ENCODE results near the gene INPP1.
A peak's percentile ranks its signal among the peaks of the same experiment; 100 is the strongest.

DNA sequence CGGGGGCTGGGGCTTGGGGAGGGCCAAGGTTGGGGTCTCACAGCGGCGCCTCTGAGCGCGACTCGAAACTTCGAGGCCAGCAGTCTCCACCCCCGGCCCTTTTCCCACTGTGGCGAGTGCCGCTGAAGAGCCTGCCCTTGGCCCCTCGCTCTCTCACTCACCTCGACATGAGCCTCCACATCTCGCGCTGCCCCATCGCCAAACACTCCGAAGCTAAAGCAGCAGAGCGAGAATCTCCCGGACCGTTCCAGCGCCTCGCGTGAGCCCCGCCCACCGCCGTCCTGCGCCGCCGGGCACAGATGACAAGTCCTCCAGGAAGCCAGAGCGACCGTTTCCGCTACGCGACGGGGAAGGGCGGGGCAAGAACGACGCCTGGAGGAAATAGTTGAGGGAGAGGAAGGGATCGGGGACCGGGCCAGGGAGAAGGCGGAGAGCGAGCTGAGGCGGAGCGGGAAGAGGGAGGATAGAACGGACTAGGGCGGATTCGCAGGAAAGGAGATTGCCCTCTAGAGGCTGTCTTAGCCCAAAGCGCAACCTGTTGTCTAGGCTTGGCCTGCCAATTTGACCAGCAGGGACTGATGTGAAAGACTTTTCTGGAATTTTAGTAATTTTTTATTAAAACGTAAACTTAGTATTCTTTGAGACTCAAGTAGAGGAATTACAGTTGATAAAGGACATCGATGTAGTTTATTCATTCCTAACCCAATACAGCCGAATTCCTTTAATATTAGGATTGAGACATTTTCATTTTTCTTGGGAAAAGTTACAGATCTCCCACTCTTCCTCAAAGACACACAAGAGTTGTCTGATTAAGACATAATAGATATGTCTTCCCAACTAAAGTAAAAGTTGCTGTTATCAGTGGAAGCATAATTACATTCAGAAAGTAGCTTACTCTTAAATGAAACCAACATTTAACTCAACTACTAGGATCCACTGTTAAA lies 23.6 kb upstream of the INPP1 start, which contains the start of gene HIBCH:
- TF ChIP-seq, protein P1, sequence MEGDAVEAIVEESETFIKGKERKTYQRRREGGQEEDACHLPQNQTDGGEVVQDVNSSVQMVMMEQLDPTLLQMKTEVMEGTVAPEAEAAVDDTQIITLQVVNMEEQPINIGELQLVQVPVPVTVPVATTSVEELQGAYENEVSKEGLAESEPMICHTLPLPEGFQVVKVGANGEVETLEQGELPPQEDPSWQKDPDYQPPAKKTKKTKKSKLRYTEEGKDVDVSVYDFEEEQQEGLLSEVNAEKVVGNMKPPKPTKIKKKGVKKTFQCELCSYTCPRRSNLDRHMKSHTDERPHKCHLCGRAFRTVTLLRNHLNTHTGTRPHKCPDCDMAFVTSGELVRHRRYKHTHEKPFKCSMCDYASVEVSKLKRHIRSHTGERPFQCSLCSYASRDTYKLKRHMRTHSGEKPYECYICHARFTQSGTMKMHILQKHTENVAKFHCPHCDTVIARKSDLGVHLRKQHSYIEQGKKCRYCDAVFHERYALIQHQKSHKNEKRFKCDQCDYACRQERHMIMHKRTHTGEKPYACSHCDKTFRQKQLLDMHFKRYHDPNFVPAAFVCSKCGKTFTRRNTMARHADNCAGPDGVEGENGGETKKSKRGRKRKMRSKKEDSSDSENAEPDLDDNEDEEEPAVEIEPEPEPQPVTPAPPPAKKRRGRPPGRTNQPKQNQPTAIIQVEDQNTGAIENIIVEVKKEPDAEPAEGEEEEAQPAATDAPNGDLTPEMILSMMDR (IDR thresholded peaks at IDR 0.05), result peak; percentile 35; the same call in 1 of the 2 replicates
- no peak for TF ChIP-seq ELF4 (CRISPR knock-in tag; IDR thresholded peaks at IDR 0.05; ENCODE audit: low read depth)
- TF ChIP-seq, protein P2, sequence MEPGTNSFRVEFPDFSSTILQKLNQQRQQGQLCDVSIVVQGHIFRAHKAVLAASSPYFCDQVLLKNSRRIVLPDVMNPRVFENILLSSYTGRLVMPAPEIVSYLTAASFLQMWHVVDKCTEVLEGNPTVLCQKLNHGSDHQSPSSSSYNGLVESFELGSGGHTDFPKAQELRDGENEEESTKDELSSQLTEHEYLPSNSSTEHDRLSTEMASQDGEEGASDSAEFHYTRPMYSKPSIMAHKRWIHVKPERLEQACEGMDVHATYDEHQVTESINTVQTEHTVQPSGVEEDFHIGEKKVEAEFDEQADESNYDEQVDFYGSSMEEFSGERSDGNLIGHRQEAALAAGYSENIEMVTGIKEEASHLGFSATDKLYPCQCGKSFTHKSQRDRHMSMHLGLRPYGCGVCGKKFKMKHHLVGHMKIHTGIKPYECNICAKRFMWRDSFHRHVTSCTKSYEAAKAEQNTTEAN (CRISPR knock-in tag; IDR thresholded peaks at IDR 0.05), result no peak; the same call in 1 of the 2 replicates
- TF ChIP-seq, protein P3, sequence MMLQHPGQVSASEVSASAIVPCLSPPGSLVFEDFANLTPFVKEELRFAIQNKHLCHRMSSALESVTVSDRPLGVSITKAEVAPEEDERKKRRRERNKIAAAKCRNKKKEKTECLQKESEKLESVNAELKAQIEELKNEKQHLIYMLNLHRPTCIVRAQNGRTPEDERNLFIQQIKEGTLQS (CRISPR knock-in tag; conservative IDR thresholded peaks at IDR 0.05), result no peak
- TF ChIP-seq SMAD3 (CRISPR knock-in tag; IDR thresholded peaks at IDR 0.05; ENCODE audit: borderline replicate concordance), result 0 out of 2 replicates have a peak, but pooled peaks have one; percentile 32
- TF ChIP-seq MXD4 (CRISPR knock-in tag; IDR thresholded peaks at IDR 0.05; ENCODE audit: borderline replicate concordance), result no peak
- no peak for TF ChIP-seq ZNF263 (CRISPR knock-in tag; IDR thresholded peaks at IDR 0.05; ENCODE audit: low read depth)
- TF ChIP-seq, protein P4, sequence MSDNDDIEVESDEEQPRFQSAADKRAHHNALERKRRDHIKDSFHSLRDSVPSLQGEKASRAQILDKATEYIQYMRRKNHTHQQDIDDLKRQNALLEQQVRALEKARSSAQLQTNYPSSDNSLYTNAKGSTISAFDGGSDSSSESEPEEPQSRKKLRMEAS (CRISPR knock-in tag; IDR thresholded peaks at IDR 0.05), result peak; percentile 52; the same call in 1 of the 2 replicates
- TF ChIP-seq FOXP1 (CRISPR knock-in tag; IDR thresholded peaks at IDR 0.05; ENCODE audit: borderline replicate concordance), result peak; percentile 69; the same call in 1 of the 2 replicates
- TF ChIP-seq, protein P5, sequence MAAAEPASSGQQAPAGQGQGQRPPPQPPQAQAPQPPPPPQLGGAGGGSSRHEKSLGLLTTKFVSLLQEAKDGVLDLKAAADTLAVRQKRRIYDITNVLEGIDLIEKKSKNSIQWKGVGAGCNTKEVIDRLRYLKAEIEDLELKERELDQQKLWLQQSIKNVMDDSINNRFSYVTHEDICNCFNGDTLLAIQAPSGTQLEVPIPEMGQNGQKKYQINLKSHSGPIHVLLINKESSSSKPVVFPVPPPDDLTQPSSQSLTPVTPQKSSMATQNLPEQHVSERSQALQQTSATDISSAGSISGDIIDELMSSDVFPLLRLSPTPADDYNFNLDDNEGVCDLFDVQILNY (CRISPR knock-in tag; IDR thresholded peaks at IDR 0.05), result no peak
- no peak for TF ChIP-seq KAT7 (CRISPR knock-in tag; IDR thresholded peaks at IDR 0.05; ENCODE audit: borderline replicate concordance)

All from WTC11 (cell line).